Effector memory CD8-positive, alpha-beta T cell (primary cell): Measurements from ENCODE around the gene GRIN2A.
"Not testable (repeated sequence)": the region's sequence is repeated elsewhere in the genome, so short reads cannot be mapped to it uniquely, and the experiment has no call there.

Source experiments
- ATAC-seq: fragments of 150-1000 bp; cut with Tn5 transposase; replicated peaks from 2 replicates; pipeline ENCODE4 v1.10.0; 2021; ENCODE audit warnings: mild to moderate bottlenecking, moderate library complexity
- DNase-seq, 3 experiments: peaks; one replicate each; pipeline ENCODE4 v3.0.0; 2021
- H3K27ac Mint-ChIP-seq, 2 donors: one replicate each; pipeline ENCODE4 v1.8.0; 2022; ENCODE audit warnings: mild to moderate bottlenecking in 2 of 2, mixed read lengths in 2 of 2, moderate library complexity in 2 of 2
- H3K27me3 Mint-ChIP-seq, 2 donors: one replicate each; pipeline ENCODE4 v1.8.0; 2022; ENCODE audit warnings: mixed read lengths in 2 of 2
- H3K36me3 Mint-ChIP-seq: one replicate; pipeline ENCODE4 v1.8.0; 2022; ENCODE audit warnings: mild to moderate bottlenecking, moderate library complexity, mixed read lengths; ENCODE audit not compliant: insufficient read depth
- H3K4me1 Mint-ChIP-seq, 2 donors: one replicate each; pipeline ENCODE4 v1.8.0; 2022; ENCODE audit warnings: low read depth in 2 of 2, mixed read lengths in 2 of 2
- H3K4me3 Mint-ChIP-seq, 2 donors: one replicate each; pipeline ENCODE4 v1.8.0; 2022; ENCODE audit warnings: mild to moderate bottlenecking in 2 of 2, mixed read lengths in 2 of 2, moderate library complexity in 2 of 2
- H3K9me3 Mint-ChIP-seq, 2 donors: one replicate each; pipeline ENCODE4 v1.8.0; 2022; ENCODE audit warnings: mixed read lengths in 2 of 2

GRIN2A gene

GRCh38 chr16:9911989-9912388 lies 270.2 kb downstream of the GRIN2A start:
- no peaks in the 10 kb centered on the region for H3K4me1 Mint-ChIP-seq
- no peak overlapping the region for H3K27ac Mint-ChIP-seq
- H3K9me3 Mint-ChIP-seq, result peaks cover 10 to 15% of the 10 kb centered on the region in 2 donors
- ATAC-seq, result no peak
- no peaks in the 10 kb centered on the region for H3K36me3 Mint-ChIP-seq
- no peak overlapping the region for H3K4me3 Mint-ChIP-seq
- peaks cover 0 to 5% of the 10 kb centered on the region in 2 donors for H3K27me3 Mint-ChIP-seq
- DNase-seq, result no peak

- H3K4me1 Mint-ChIP-seq, result no peaks in the 10 kb centered on the region
- H3K27me3 Mint-ChIP-seq, result peaks cover 0 to 5% of the 10 kb centered on the region in 2 donors
- peaks cover 10 to 15% of the 10 kb centered on the region in 2 donors for H3K9me3 Mint-ChIP-seq
- DNase-seq (no peak), ATAC-seq (no peak)
- H3K4me3 Mint-ChIP-seq, result no peak overlapping the region
- H3K27ac Mint-ChIP-seq, result no peak overlapping the region
- H3K36me3 Mint-ChIP-seq, result no peaks in the 10 kb centered on the region
Observed at GRCh38 chr16:9911231-9911630, 271.0 kb downstream of the GRIN2A start.

- Mint-ChIP-seq H3K4me3 (no peak overlapping the region), H3K27ac (no peak overlapping the region), H3K36me3 (no peaks in the 10 kb centered on the region), H3K27me3 (peaks cover 0 to 5% of the 10 kb centered on the region in 2 donors), H3K4me1 (no peaks in the 10 kb centered on the region), H3K9me3 (peaks cover 10 to 15% of the 10 kb centered on the region in 2 donors)
- no peak for DNase-seq
- no peak for ATAC-seq
Observed at GRCh38 chr16:9909072-9909825, 273.0 kb downstream of the GRIN2A start.

- Mint-ChIP-seq H3K9me3 (peaks cover 10 to 15% of the 10 kb centered on the region in 2 donors), H3K4me3 (no peak overlapping the region), H3K27me3 (peaks cover 0 to 5% of the 10 kb centered on the region in 2 donors), H3K36me3 (no peaks in the 10 kb centered on the region), H3K27ac (no peak overlapping the region), H3K4me1 (no peaks in the 10 kb centered on the region)
- DNase-seq (no peak), ATAC-seq (no peak)
Observed at GRCh38 chr16:9908613-9909012, 273.6 kb downstream of the GRIN2A start.

GRCh38 chr16:9907752-9908151 lies 274.5 kb downstream of the GRIN2A start:
- Mint-ChIP-seq H3K36me3 (no peaks in the 10 kb centered on the region), H3K9me3 (peaks cover 10 to 15% of the 10 kb centered on the region in 2 donors), H3K27ac (no peak overlapping the region), H3K4me1 (no peaks in the 10 kb centered on the region), H3K4me3 (no peak overlapping the region), H3K27me3 (peaks cover 0 to 5% of the 10 kb centered on the region in 2 donors)
- no peak for ATAC-seq
- no peak for DNase-seq

GRCh38 chr16:9906218-9906617 lies 276.0 kb downstream of the GRIN2A start:
- no peaks in the 10 kb centered on the region for H3K36me3 Mint-ChIP-seq
- H3K4me1 Mint-ChIP-seq, result no peaks in the 10 kb centered on the region
- no peak overlapping the region for H3K27ac Mint-ChIP-seq
- no peak for ATAC-seq
- peaks cover 0 to 5% of the 10 kb centered on the region in 2 donors for H3K27me3 Mint-ChIP-seq
- H3K9me3 Mint-ChIP-seq, result peaks cover 7 to 8% of the 10 kb centered on the region in 2 donors
- H3K4me3 Mint-ChIP-seq, result no peak overlapping the region
- DNase-seq, result no peak

GRCh38 chr16:9904526-9904925 lies 277.7 kb downstream of the GRIN2A start:
- H3K27ac Mint-ChIP-seq, result no peak overlapping the region
- peaks cover 3 to 8% of the 10 kb centered on the region in 2 donors for H3K9me3 Mint-ChIP-seq
- no peak for ATAC-seq
- no peaks in the 10 kb centered on the region for H3K4me1 Mint-ChIP-seq
- no peaks in the 10 kb centered on the region for H3K36me3 Mint-ChIP-seq
- DNase-seq, result no peak
- no peak overlapping the region for H3K4me3 Mint-ChIP-seq
- peaks cover 0 to 5% of the 10 kb centered on the region in 2 donors for H3K27me3 Mint-ChIP-seq

GRCh38 chr16:9900576-9900975 lies 281.7 kb downstream of the GRIN2A start:
- peaks cover 0 to 5% of the 10 kb centered on the region in 2 donors for H3K9me3 Mint-ChIP-seq
- no peak for ATAC-seq
- H3K4me3 Mint-ChIP-seq, result no peak overlapping the region
- no peaks in the 10 kb centered on the region for H3K27me3 Mint-ChIP-seq
- H3K27ac Mint-ChIP-seq, result no peak overlapping the region
- H3K4me1 Mint-ChIP-seq, result no peaks in the 10 kb centered on the region
- H3K36me3 Mint-ChIP-seq, result no peaks in the 10 kb centered on the region
- no peak for DNase-seq

- DNase-seq, result no peak
- Mint-ChIP-seq H3K27me3 (no peaks in the 10 kb centered on the region), H3K27ac (no peak overlapping the region), H3K36me3 (no peaks in the 10 kb centered on the region), H3K9me3 (peaks cover 0 to 5% of the 10 kb centered on the region in 2 donors), H3K4me1 (no peaks in the 10 kb centered on the region), H3K4me3 (no peak overlapping the region)
- ATAC-seq, result no peak
Observed at GRCh38 chr16:9898555-9898954, 283.7 kb downstream of the GRIN2A start.

- H3K36me3 Mint-ChIP-seq, result no peaks in the 10 kb centered on the region
- ATAC-seq (no peak), DNase-seq (no peak)
- H3K4me1 Mint-ChIP-seq, result no peaks in the 10 kb centered on the region
- no peaks in the 10 kb centered on the region for H3K27me3 Mint-ChIP-seq
- no peak overlapping the region for H3K4me3 Mint-ChIP-seq
- peaks cover 0 to 5% of the 10 kb centered on the region in 2 donors for H3K9me3 Mint-ChIP-seq
- no peak overlapping the region for H3K27ac Mint-ChIP-seq
Observed at GRCh38 chr16:9898124-9898523, 284.1 kb downstream of the GRIN2A start.

GRCh38 chr16:9895817-9896216 lies 286.4 kb downstream of the GRIN2A start:
- Mint-ChIP-seq H3K4me1 (no peaks in the 10 kb centered on the region), H3K9me3 (peaks cover 2 to 10% of the 10 kb centered on the region in 2 donors), H3K27me3 (no peaks in the 10 kb centered on the region), H3K36me3 (no peaks in the 10 kb centered on the region), H3K4me3 (no peak overlapping the region), H3K27ac (no peak overlapping the region)
- no peak for ATAC-seq
- no peak for DNase-seq

GRCh38 chr16:9885876-9886275 lies 296.4 kb downstream of the GRIN2A start:
- Mint-ChIP-seq H3K36me3 (no peaks in the 10 kb centered on the region), H3K27ac (no peak overlapping the region), H3K4me1 (no peaks in the 10 kb centered on the region), H3K4me3 (no peak overlapping the region), H3K9me3 (peaks cover 0 to 2% of the 10 kb centered on the region in 2 donors), H3K27me3 (no peaks in the 10 kb centered on the region)
- no peak for ATAC-seq
- DNase-seq, result no peak

GRCh38 chr16:9885467-9885866 lies 296.8 kb downstream of the GRIN2A start:
- H3K4me3 Mint-ChIP-seq, result no peak overlapping the region
- H3K9me3 Mint-ChIP-seq, result peaks cover 0 to 2% of the 10 kb centered on the region in 2 donors
- no peak overlapping the region for H3K27ac Mint-ChIP-seq
- H3K36me3 Mint-ChIP-seq, result no peaks in the 10 kb centered on the region
- DNase-seq (no peak), ATAC-seq (no peak)
- no peaks in the 10 kb centered on the region for H3K4me1 Mint-ChIP-seq
- no peaks in the 10 kb centered on the region for H3K27me3 Mint-ChIP-seq

GRCh38 chr16:9875981-9876380 lies 306.2 kb downstream of the GRIN2A start:
- H3K4me1 Mint-ChIP-seq, H3K27ac Mint-ChIP-seq, ATAC-seq, H3K4me3 Mint-ChIP-seq, H3K36me3 Mint-ChIP-seq, DNase-seq, H3K27me3 Mint-ChIP-seq, H3K9me3 Mint-ChIP-seq: not testable (repeated sequence)
